ENCODE measurements around the gene SMG1. TPM values are rescaled to one million over a fixed set of nuclear protein-coding genes. Genes with fewer than 3 reads are reported as not detected.
"Not testable (repeated sequence)": the region's sequence is repeated elsewhere in the genome, so short reads cannot be mapped to it uniquely, and the experiment has no call there.

SMG1 gene
- total RNA-seq, 4 donors from 2014 or later: 55.3 to 142 (median 88.9) TPM

GRCh38 chr16:18788828-18789514 is 137.2 kb downstream of the SMG1 start:
- Histone ChIP-seq H3K27me3 (no peaks in the 10 kb centered on the region), H3K27ac (peak overlapping the region; percentile 80 to 91), H3K4me1 (peaks cover 0 to 36% of the 10 kb centered on the region in 2 donors), H3K36me3 (no peaks in the 10 kb centered on the region), H3K9me3 (no peaks in the 10 kb centered on the region), H3K4me3 (peak overlapping the region; percentile 65 to 100)
- intact Hi-C loops (cut with DNase I; ENCODE audit: low total_unique reads): no loop called here
- no peak for DNase-seq
- TF ChIP-seq POLR2A (IDR thresholded peaks at IDR 0.05) (no peak), CTCF (IDR thresholded peaks at IDR 0.05) (no peak)

- no peak overlapping the region for H3K4me3 ChIP-seq
- TF ChIP-seq CTCF (IDR thresholded peaks at IDR 0.05): no peak
- no peak for TF ChIP-seq POLR2A (IDR thresholded peaks at IDR 0.05)
- H3K27me3 ChIP-seq: no peaks in the 10 kb centered on the region
- intact Hi-C loops (cut with DNase I; ENCODE audit: low total_unique reads): no loop called here
- peaks cover 0 to 36% of the 10 kb centered on the region in 2 donors for H3K4me1 ChIP-seq
- no peaks in the 10 kb centered on the region for H3K36me3 ChIP-seq
- H3K9me3 ChIP-seq: no peaks in the 10 kb centered on the region
- H3K27ac ChIP-seq: no peak overlapping the region
- DNase-seq: no peak
Measured at GRCh38 chr16:18784917-18785623, 141.1 kb downstream of the SMG1 start.

- TF ChIP-seq CTCF (IDR thresholded peaks at IDR 0.05): no peak
- TF ChIP-seq POLR2A (IDR thresholded peaks at IDR 0.05): no peak
- Histone ChIP-seq H3K27me3 (no peaks in the 10 kb centered on the region), H3K9me3 (no peaks in the 10 kb centered on the region), H3K27ac (no peak overlapping the region), H3K4me3 (no peak overlapping the region), H3K36me3 (no peaks in the 10 kb centered on the region), H3K4me1 (peaks cover 0 to 31% of the 10 kb centered on the region in 2 donors)
- DNase-seq: no peak
- intact Hi-C loops (cut with DNase I; ENCODE audit: low total_unique reads): no loop called here
Measured at GRCh38 chr16:18783430-18784341, 142.5 kb downstream of the SMG1 start.

GRCh38 chr16:18782697-18783429 is 143.3 kb downstream of the SMG1 start:
- TF ChIP-seq POLR2A (IDR thresholded peaks at IDR 0.05) (no peak), CTCF (IDR thresholded peaks at IDR 0.05) (no peak)
- intact Hi-C loops (cut with DNase I; ENCODE audit: low total_unique reads): no loop called here
- H3K36me3 ChIP-seq: no peaks in the 10 kb centered on the region

GRCh38 chr16:18781232-18781631 is 145.0 kb downstream of the SMG1 start:
- DNase-seq; H3K9me3 ChIP-seq; H3K36me3 ChIP-seq; H3K27me3 ChIP-seq; intact Hi-C loops (cut with DNase I; ENCODE audit: low total_unique reads); H3K4me3 ChIP-seq; H3K27ac ChIP-seq: not testable (repeated sequence)
- H3K4me1 ChIP-seq: peaks cover 0 to 14% of the 10 kb centered on the region in 2 donors

More at GRCh38 chr16:18782697-18783429, 143.3 kb downstream of the SMG1 start:
- DNase-seq: no peak
- peaks cover 0 to 22% of the 10 kb centered on the region in 2 donors for H3K4me1 ChIP-seq
- no peaks in the 10 kb centered on the region for H3K9me3 ChIP-seq
- no peak overlapping the region for H3K27ac ChIP-seq
- H3K4me3 ChIP-seq: no peak overlapping the region
- H3K27me3 ChIP-seq: no peaks in the 10 kb centered on the region

- DNase-seq; intact Hi-C loops (cut with DNase I; ENCODE audit: low total_unique reads); H3K27ac ChIP-seq; H3K4me1 ChIP-seq; H3K27me3 ChIP-seq; H3K9me3 ChIP-seq; H3K4me3 ChIP-seq; H3K36me3 ChIP-seq: not testable (repeated sequence)
Measured at GRCh38 chr16:18780460-18781026, 145.7 kb downstream of the SMG1 start.

GRCh38 chr16:18777664-18778063 is 148.5 kb downstream of the SMG1 start:
- H3K9me3 ChIP-seq; H3K27ac ChIP-seq; intact Hi-C loops (cut with DNase I; ENCODE audit: low total_unique reads); H3K27me3 ChIP-seq; H3K4me1 ChIP-seq; H3K36me3 ChIP-seq; H3K4me3 ChIP-seq; DNase-seq: not testable (repeated sequence)

Measured in uterus (tissue), 4 donors.